WERI-Rb-1 (cell line): ENCODE results near the gene NRP2.
A peak's percentile ranks its signal among the peaks of the same experiment; 100 is the strongest.

ENCODE experiments used
- DNase-seq: peaks from one replicate; pipeline ENCODE4 v3.0.0-alpha.2; 2020
- H3K27ac ChIP-seq: fragments of 250-450 bp; sonication (Bioruptor Pico); 2 replicates; pipeline ENCODE4 v1.5.1; 2020; ENCODE audit warnings: mild to moderate bottlenecking, moderate library complexity
- H3K27me3 ChIP-seq: fragments of 250-450 bp; sonication (Bioruptor Pico); 2 replicates; pipeline ENCODE4 v1.5.1; 2021; ENCODE audit warnings: mild to moderate bottlenecking, low read depth, moderate library complexity; ENCODE audit not compliant: insufficient read depth, severe bottlenecking
- H3K36me3 ChIP-seq: fragments of 250-450 bp; sonication (Bioruptor Pico); 2 replicates; pipeline ENCODE4 v1.5.1; 2020; ENCODE audit warnings: mild to moderate bottlenecking, moderate library complexity
- H3K4me3 ChIP-seq: 2 replicates; pipeline ENCODE4 v1.5.1; 2011; ENCODE audit warnings: low read depth, mild to moderate bottlenecking, control low read depth, low read length
- H3K9me3 ChIP-seq: fragments of 250-450 bp; sonication (Bioruptor Pico); 2 replicates; pipeline ENCODE4 v1.5.1; 2021; ENCODE audit warnings: mild to moderate bottlenecking, moderate library complexity; ENCODE audit not compliant: severe bottlenecking
- CTCF ChIP-seq: IDR thresholded peaks from 2 replicates; pipeline ENCODE4 v1.5.1; 2011; ENCODE audit warnings: low read depth, mild to moderate bottlenecking, control low read depth, inconsistent platforms, low read length

The NRP2 gene

GRCh38 chr2:205763708-205764211 lies 81.5 kb downstream of the NRP2 start:
- Histone ChIP-seq H3K4me3 (no peak overlapping the region), H3K36me3 (peaks cover 3% of the 10 kb centered on the region; the same call in 1 of the 2 replicates), H3K9me3 (no peaks in the 10 kb centered on the region), H3K27me3 (no peaks in the 10 kb centered on the region), H3K27ac (peak overlapping the region; percentile 68)
- 0 out of 2 replicates have a peak, but pooled peaks have one; percentile 1 for TF ChIP-seq CTCF
- DNase-seq: no peak

GRCh38 chr2:205764270-205764746 lies 82.0 kb downstream of the NRP2 start:
- Histone ChIP-seq H3K4me3 (no peak overlapping the region), H3K9me3 (no peaks in the 10 kb centered on the region), H3K27ac (peak overlapping the region; percentile 68), H3K27me3 (no peaks in the 10 kb centered on the region), H3K36me3 (peaks cover 9% of the 10 kb centered on the region; the same call in 1 of the 2 replicates)
- peak; percentile 0; the same call in 1 of the 2 replicates for TF ChIP-seq CTCF
- peak; percentile 69 for DNase-seq

GRCh38 chr2:205765151-205765550 lies 82.8 kb downstream of the NRP2 start:
- Histone ChIP-seq H3K36me3 (peaks cover 9% of the 10 kb centered on the region; the same call in 1 of the 2 replicates), H3K27ac (peak overlapping the region; percentile 68), H3K9me3 (no peaks in the 10 kb centered on the region), H3K27me3 (no peaks in the 10 kb centered on the region), H3K4me3 (no peak overlapping the region)
- TF ChIP-seq CTCF: no peak
- no peak for DNase-seq

- Histone ChIP-seq H3K36me3 (peaks cover 9% of the 10 kb centered on the region; the same call in 1 of the 2 replicates), H3K27ac (peak overlapping the region; percentile 39; the same call in 1 of the 2 replicates), H3K27me3 (no peaks in the 10 kb centered on the region), H3K9me3 (no peaks in the 10 kb centered on the region), H3K4me3 (no peak overlapping the region)
- peak; percentile 66 for DNase-seq
- peak; percentile 77 for TF ChIP-seq CTCF
Measured at GRCh38 chr2:205766779-205767359, 84.6 kb downstream of the NRP2 start.

GRCh38 chr2:205767617-205768016 lies 85.3 kb downstream of the NRP2 start:
- no peak overlapping the region for H3K27ac ChIP-seq
- DNase-seq: no peak
- TF ChIP-seq CTCF: no peak
- H3K36me3 ChIP-seq: peaks cover 9% of the 10 kb centered on the region; the same call in 1 of the 2 replicates
- H3K4me3 ChIP-seq: no peak overlapping the region
- H3K27me3 ChIP-seq: no peaks in the 10 kb centered on the region
- no peaks in the 10 kb centered on the region for H3K9me3 ChIP-seq
